Measurements from ENCODE around the gene USE1.
"Not testable (repeated sequence)": the region's sequence is repeated elsewhere in the genome, so short reads cannot be mapped to it uniquely, and the experiment has no call there.

The USE1 gene, protein sequence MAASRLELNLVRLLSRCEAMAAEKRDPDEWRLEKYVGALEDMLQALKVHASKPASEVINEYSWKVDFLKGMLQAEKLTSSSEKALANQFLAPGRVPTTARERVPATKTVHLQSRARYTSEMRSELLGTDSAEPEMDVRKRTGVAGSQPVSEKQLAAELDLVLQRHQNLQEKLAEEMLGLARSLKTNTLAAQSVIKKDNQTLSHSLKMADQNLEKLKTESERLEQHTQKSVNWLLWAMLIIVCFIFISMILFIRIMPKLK

DNA sequence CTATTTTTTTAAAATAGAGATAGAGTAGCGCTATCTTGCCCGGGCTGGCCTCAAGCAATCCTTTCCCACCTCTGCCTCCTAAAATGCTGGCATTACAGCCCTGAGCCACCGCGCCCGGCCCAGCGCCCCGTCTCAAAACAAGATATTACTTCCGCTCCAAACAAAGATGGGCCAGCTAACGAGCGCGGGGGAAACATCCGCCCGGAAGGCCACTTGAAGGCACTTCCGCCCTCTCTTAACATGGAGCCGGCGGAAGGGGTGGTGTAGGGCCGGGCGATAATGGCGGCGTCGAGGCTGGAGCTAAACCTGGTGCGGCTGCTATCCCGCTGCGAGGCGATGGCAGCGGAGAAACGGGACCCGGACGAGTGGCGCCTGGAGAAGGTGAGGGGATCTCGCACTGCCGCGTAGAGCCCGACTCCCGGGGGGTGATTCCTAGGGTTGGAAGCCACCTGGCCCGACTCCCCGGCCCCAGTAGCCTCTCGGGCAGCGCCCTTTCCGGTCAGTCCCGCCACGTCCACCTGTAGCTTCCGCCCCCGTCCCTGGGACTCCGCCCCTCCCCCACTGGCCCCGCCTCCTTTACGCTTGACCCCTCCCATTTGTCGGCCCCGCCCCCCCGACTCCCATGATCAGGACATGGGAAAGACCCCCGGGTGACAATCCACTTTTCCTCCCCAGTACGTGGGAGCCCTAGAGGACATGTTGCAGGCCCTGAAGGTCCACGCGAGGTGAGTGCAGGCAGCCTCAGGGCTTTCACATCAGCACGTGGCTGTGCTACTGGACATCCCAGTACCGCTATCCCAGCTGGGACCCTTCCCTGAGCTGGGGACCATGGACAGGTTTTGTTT is at the start of gene USE1:
Gene USE1, plus strand, starts transcription at position 231 of the 845 bp plus-strand sequence. Its CDS starts 49 bp downstream, at position 280.
- DNase-seq: peak; percentile 95

DNA sequence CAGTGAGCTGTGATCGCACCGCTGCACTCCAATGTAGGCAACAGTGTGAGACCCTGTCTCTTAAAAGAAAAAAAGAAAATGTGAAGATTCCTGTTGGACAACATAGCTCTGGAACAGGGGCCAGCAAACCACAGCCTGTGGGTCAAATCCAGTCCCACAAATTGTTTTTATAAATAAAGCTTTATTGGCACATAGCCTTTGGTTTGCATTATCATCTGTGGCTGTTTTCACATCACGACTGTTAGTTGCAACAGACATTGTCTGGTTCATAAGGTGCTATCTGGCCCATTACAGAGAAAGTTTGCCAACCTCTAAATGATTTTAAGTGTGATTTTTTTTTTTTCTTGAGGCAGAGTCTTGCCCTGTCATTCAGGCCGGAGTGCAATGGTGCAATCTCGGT is 49.4 kb upstream of the USE1 start:
- DNase-seq: no peak

DNA sequence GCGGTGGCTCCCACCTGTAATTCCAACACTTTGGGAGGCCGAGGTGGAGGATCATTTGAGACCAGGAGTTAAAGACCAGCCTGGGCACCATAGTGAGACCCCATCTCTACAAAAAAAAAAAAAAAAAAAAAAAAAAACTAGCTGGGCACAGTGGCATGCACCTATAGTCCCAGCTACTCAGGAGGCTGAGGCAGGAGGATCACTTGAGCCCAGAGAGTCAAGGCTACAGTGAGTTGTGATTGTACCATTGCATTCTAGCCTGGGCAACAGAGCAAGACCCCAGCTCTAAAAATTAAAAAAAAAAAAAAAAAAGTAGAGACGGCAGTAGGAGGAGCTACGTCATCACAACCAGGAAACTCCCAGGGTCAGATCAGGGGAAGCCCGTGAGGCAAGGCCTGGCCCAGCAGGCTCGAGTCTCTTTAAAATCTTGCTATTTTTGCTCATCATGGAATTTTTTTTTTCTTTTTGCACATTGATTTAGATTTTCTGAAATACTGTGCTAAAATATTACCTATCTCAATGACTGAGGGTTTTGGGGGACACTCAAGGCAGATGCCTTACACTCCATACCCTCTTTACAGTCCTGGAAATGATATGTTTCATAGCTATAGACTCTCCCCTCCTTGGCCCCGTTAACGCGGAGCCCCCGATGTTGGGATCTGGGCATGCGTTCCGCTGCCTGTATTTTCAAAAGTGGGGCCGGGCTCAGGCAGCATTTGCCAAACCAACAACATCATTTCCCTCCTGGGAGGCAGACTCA is 44.4 kb upstream of the USE1 start:
- no peak for DNase-seq

DNA sequence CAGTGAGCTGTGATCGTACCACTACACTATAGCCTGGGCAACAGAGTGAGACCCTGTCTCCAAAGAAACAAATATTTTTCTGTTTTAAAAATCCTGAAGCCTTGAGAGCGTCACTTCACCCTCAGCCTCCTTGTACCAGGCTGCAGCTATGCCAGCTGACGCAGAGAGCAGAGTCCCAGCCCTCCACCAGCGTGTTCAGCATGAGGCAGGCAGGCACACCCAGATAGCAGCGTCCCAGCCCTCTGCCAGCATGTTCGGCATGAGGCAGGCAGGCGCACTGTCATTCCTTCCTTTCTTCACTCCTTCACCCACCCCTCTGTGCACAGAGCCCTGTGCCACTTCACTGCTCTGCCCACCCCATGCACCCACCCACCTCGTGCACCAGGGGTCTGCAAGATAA is 43.3 kb upstream of the USE1 start:
- DNase-seq: no peak

DNA sequence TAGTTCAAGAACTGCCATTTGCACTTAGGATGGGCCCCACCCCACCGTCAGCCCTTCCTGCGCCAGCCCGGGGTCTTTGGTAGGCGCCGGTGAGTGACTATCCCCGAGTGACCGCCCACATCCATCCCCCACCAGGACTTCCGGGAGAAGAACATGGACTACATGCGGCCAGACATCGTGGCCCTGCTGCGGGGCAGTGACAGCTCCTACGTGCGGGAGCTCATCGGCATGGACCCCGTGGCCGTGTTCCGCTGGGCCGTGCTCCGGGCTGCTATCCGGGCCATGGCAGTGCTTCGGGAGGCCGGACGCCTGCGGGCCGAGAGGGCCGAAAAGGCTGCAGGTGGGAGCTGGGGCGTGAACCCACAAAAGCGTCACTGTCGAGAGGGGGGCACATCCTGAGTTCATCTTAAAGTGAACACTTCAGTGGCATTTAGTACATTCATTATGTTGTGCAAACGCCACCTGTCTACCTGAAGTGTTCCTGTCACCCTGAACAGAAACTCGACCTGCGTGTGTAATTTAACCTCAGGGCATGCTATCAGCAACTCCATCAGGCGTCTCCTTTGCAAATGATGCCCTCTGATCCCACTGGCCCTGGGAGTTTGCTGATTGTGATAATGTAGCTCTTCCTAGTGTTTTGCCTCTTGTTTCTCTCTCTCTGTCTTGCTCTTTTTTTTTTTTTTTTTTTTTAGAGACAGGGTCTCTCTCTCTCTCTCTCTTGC is 42.4 kb upstream of the USE1 start:
- no peak for DNase-seq

DNA sequence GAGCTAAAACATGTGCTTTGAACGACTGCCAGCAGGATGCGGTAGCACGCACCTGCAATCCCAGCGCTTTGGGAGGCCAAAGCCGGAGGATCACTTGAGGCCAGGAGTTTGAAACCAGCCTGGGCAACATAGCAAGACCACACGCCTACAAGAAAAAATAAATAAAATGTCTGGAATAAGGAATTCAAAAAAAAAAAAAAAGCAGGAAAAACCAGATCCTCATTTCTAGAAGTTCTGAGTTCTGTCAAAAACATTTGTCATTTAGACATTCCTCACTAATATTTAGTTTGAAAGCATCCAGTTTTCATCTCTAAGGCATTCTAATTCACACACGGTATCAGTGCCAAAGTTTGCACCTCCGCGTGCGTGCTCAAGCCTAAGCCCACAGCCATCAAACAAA is 36.9 kb upstream of the USE1 start:
- no peak for DNase-seq

DNA sequence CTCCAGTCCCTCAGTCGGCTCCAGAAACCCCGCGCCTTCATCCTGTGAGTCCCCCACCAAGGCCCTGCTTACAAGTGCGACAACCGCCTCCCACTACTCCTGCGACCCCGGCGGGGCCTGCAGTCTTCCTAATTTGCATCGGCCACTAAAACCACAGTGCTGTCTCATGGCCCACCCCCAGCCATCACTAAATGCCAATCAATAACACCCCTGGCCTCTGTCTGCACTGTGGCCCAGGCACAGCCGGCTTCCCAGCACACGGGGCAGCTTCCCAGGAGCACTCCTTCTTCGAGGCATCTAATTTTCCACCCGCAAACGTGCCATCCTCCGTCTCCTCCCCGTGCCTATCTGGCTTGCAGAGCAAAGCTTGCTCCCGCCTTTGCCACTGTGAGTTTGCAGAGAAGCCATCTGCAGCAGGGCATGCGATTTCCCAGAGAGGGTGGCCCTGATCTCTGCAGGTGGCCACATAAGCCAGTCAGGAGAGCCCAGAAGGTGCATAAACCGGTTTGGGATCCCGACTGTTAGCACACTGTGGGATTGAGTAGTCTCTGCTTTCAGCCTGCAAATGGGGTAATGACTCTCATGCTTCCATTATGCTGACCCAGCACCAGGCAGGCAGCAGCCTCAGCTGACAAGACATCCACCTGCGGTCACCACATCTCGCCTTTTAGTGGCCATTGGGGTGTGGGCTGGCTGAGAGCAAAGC is 34.0 kb upstream of the USE1 start:
- no peak for DNase-seq

DNA sequence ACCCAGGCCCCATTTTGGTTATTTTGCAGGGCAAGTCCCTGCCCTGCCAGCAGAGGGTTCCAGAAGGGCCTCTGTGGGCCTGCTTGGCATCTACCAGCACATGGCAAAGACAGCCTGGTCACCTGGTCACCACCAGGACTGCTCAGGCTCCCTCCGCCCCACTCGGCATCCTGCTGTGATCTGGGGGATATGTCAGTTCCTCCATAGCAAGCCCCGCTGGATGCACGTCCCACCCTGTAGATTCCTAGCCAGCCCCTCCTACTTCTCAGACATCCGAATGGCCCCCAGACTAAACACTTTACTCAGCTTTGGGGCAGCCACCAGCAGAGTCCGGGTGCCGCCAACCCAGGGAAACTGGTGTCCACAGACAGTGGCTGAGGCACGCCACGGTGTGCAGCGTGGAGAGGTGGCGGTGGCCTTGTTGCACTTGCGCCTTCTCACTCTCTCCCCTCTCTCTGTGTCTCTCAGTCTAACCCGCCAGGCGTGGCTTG is 31.8 kb upstream of the USE1 start:
- no peak for DNase-seq

DNA sequence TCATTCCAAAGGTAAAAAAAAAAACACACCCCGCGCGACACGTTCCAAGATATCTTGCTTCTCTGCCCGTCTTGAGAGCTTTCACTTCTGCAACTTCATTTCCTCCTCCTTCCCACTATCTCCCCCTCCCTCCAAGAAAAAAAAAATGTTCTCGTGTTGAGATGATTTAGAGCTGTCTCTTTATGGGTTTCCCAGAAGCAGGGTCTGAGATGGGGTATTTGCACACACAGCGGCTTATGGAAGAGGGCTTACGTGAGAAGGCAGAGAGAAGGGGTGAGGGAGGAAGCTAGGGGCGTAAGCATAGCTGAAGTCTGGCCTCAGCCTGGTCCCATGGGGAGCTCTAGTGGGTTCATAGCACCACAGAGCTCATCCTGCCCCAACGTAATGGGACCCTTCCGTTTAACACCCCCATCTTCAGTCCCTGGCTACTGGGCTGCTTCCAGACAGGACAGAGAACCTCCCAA is 31.3 kb upstream of the USE1 start:
- no peak for DNase-seq

DNA sequence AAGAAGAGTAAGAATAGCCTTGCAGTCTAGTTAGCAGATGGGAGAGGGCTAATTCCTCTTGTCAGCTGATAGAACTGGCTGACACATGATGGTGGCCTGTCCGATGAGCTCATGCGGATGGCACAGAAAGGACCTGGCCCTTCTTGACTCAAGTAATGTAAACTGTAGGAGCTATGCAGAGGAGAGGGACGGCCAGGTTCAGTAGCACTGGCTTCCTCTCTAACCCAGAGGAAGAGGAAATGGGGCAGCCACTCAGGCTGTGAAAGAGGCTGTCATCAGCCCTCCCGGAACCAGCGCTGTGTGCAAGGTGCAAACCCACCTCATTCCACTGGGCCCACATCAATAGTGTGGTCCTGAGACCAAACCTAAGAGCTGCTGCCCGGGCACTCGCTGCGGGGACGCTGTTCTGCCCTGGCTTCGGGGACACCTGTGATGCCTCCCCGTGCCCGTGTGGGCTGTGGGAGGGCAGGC is 30.8 kb upstream of the USE1 start:
- DNase-seq: no peak

DNA sequence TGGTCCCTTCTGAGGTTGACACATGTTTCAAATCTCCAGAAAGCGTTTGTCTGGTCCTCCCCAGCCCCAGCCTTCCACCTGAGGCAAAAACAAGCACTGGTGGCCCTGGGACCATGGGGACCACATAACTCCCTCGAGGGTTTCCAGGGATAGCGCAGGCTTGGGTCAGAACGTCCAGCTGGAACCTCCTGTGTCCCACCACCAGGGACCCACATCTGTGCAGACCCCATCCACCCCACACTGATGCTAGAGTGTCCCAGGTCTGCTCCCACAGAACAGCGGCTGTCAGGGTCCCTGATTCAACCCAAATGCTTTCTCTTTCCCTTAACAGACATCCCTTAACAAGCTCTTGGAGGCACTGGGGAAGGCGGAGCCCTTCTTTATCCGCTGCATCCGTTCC is 29.6 kb upstream of the USE1 start:
- DNase-seq: no peak

DNA sequence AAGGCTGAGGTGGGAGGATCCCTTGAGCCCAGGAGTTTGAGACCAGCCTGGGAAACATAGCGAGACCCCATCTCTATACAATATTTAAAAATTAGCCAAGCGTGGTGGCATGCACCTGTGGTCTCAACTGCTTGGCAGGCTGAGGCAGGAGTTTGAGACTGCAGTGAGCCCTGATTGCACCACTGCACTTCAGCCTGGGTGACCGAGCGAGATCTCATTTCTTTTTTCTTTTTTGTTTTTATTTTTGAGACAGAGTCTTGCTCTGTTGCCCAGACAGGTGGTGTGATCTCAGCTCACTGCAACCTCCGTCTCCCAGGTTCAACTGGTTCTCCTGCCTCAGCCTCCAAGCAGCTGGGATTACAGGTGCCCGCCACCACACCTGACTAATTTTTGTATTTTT is 23.4 kb upstream of the USE1 start:
- not testable (repeated sequence) for DNase-seq

DNA sequence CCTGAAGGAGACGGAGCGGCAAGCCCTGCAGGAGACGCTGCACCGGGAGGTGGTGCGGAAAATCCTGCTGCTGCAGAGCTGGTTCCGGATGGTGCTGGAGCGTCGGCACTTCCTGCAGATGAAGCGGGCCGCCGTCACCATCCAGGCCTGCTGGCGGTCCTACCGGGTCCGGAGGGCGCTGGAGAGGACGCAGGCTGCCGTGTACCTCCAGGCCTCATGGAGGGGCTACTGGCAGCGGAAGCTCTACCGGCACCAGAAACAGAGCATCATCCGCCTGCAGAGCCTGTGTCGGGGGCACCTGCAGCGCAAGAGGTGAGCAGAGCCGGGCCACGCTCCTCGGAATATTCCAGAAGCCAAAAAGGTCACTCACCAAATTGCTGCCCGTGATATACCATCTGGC is 22.4 kb upstream of the USE1 start:
- no peak for DNase-seq

DNA sequence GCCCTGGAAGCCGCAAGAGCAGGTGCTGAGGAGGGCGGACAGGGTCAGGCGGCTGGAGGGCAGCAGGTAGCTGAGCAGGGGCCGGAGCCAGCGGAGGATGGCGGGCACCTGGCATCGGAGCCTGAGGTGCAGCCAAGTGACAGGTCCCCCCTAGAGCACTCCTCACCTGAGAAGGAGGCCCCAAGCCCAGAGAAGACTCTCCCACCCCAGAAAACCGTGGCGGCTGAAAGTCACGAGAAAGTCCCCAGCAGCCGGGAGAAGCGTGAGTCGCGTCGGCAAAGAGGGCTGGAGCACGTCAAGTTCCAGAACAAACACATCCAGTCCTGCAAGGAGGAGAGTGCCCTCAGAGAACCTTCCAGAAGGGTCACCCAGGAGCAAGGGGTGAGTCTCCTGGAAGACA is 20.5 kb upstream of the USE1 start:
- no peak for DNase-seq

DNA sequence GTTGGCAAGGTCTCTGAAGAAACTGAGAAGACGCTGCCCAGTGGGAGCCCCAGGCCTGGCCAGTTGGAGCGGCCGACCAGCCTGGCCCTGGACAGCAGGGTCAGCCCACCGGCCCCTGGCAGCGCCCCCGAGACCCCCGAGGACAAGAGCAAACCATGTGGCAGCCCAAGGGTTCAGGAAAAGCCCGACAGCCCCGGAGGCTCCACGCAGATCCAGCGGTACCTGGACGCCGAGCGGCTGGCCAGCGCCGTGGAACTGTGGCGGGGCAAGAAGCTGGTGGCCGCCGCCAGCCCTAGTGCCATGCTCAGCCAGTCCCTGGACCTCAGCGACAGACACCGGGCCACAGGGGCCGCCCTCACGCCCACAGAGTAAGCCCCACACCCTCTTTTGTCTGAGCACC is 20.1 kb upstream of the USE1 start:
- DNase-seq: no peak

DNA sequence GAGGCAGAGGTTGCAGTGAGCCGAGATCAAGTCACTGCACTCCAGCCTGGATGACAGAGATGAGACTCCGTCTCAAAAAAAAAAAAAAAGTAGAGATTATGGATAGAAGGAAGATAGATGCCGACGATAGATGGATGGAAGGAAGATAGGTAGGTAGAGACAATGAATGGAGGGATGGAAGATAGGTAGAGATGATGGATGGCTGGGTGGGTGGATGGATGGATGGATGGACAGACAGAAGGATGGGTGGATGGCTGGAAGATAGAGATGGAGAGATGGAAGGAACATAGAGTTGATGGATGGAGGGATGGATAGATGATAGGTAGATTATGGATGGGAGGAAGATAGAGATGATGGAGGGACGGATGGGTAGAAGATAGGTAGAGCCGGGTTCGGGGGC is 18.5 kb upstream of the USE1 start:
- DNase-seq: no peak

DNA sequence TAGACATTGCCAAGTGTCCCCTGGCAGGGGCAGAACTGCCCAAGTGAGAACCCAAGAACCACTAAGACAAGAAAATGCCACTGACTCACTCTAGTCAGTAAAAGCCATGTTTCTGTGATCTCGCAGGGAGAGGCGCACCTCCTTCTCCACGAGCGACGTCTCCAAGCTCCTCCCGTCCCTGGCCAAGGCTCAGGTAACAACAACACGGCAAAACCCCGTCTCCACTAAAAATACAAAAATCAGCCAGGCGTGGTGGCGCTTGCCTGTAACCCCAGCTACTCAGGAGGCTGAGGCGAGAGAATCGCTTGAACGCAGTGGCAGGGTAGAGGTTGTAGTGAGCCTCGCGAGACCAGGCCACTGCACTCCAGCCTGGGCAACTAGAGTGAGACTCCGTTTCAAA is 17.5 kb upstream of the USE1 start:
- DNase-seq: no peak

DNA sequence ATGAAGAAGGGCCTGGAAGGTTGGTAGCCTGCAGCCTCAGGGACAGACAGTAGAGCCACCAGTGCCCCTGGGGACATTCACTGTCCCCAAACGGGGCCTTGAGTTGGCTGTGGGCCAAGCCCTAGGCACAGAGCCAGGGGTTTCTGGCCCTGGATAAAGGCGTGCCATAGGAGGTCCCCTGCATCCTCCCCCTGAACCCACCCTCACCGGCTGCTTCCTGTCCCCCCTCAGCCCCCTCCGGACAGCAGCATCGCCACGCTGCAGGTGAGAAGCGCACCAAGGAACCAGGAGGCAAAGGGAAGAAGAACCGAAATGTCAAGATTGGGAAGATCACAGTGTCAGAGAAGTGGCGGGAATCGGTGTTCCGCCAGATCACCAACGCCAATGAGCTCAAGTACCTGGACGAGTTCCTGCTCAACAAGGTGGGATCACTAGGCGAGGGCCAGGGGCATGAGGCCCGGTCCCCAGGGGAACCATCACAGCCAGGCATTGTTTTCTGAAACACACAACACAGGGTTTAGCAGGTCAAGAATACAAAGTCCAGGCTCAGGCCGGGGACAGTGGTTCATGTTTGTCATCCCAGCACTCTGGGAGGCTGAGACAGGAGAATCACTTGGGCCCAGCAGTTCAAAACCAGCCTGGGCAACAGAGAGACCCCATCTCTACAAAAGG is 14.6 kb upstream of the USE1 start:
- no peak for DNase-seq

DNA sequence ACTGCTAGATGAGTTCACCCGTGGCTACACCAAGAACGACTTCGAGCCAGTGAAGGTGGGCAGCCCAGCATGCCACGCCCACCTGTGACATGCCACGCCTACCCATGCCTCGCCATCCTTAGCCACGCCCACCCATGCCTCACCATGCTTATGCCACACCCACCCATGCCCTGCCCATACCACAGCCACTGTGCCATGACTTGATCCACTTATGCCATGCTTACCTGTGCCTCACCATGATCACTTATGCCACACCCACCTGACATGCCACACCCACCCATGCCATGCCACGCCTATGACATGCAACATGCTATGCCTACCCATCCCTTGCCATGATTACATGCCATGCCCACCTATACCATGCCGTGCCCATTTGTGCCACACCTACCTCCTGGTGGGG is 12.9 kb upstream of the USE1 start:
- DNase-seq: no peak

DNA sequence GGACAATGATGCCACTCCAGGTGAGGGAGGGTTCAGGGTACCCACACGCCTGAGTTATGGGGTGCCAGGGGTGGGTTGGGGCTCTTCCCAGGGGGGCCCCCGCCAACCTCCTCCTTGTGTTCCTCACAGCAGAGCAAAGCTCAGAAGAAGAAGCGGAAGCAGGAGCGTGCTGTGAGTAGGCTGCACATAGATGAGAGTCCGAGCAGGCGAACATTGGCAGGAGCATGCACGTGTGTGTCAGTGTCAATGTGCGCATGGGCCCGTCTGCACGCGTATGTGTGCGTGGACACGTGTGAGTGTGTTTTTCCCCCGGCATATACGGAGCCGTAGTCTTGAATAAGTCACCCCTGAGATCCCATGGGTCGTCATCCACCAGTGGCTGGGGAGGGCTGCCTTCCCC is 12.4 kb upstream of the USE1 start:
- no peak for DNase-seq
